NCI-H2029 treated with DMSO at 0.1 percent for 48 hours (cell line): ENCODE results near the gene CRIP1.

Experiments
- DNase-seq: peaks from one replicate; lab custom pipeline; 2025; lab: John Stamatoyannopoulos, UW

Gene CRIP1

GRCh38 chr14:105492971-105493871, 6.5 kb downstream of the CRIP1 start:
- DNase-seq, result no peak

- no peak for DNase-seq
Measured at GRCh38 chr14:105493921-105494605, 7.4 kb downstream of the CRIP1 start.

DNA sequence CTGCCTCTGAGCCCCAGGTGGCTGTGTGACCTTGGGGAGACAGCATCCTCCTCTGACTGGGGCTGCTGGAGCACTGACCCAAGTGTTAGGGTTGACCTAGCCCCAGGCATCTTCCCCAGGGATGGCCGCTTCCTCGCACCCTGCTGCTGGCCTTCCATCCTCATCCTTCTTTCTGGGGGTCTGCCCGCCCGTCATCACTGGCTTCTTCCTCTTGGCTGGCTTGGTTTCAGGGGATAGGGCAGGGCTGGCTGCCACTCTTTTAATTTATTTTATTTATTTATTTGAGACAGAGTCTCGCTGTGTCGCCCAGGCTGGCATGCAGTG, 7.9 kb downstream of the CRIP1 start:
- DNase-seq, result no peak

GRCh38 chr14:105495101-105495989, 8.7 kb downstream of the CRIP1 start:
- no peak for DNase-seq

- no peak for DNase-seq
Measured at GRCh38 chr14:105495990-105496830, 9.5 kb downstream of the CRIP1 start.

- no peak for DNase-seq
Measured at GRCh38 chr14:105496831-105497591, 10.3 kb downstream of the CRIP1 start.

DNA sequence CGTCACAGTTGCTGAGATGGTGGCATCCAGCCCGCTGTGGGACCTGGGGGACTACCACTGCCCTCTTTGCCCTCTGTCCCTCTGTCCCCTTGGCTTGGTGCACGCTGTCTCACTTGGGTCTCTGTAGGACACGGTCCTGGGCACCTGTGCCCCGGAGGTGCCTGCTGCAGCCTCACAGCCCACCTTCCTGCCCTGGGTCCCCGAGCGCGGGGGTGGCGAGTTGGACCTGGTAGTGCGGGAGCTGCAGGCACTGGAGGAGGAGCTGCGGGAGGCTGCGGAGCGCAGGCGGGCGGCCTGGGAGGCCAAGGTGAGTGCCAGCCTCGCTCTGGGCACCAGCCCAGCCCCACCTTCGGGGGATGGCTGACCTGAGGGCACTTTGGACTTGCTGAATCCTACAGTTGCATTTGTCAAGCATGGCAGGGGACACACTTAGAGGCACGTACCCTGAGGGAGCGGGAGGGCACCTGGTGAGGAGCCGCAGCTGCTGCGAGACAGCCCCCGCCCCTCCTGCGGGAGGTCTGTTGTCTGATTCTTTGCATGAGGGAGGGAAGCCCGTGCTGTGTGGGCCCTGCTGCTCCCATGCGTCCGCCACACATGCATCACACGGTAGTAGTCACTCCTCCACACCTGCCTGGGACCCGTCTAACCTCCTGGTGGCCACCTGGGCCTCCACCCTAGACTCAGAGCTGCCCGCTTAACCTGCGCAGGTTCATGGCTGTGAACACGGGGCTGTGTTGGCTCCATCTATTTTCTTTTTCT, 11.2 kb downstream of the CRIP1 start:
- DNase-seq, result no peak

DNA sequence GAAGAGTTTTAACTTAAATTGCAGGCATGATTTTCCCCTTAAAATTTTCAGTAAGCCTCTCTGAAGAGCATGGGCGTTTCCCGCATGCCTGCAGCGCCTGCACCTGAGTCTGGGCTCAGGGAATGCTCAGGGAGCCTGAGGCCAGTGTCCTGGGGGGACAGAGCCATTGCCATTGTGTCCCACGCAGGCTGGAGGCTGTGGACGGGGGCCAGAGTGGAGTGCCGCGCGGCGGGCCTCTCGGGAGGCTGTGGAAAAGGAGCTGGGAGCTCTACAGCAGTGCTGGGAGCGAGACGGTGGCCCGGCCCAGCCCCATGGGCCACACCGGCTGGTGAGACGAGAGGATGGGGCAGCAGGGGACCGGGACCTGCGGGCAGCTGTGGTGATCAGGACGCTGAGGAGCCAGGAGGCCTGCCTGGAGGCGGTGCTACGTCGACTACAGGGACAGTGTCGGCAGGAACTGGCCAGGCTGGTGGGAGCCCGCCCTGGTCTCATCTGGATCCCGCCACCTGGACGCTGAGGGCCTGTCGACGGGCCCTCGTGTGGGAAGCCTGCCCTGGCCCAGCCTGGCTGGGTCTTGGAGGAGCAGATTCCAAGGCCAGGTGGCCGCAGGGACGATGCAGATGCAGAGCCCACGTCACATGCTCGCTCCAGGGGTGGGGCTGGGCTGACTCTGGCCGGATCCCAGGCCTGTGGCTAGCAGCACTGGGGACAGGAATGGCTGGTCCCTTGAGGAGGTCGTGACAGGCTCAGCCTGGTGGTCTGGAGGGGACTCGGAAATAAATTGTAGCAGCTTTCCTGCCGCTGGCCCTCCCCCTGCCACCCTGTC, 12.0 kb downstream of the CRIP1 start:
- no peak for DNase-seq

DNA sequence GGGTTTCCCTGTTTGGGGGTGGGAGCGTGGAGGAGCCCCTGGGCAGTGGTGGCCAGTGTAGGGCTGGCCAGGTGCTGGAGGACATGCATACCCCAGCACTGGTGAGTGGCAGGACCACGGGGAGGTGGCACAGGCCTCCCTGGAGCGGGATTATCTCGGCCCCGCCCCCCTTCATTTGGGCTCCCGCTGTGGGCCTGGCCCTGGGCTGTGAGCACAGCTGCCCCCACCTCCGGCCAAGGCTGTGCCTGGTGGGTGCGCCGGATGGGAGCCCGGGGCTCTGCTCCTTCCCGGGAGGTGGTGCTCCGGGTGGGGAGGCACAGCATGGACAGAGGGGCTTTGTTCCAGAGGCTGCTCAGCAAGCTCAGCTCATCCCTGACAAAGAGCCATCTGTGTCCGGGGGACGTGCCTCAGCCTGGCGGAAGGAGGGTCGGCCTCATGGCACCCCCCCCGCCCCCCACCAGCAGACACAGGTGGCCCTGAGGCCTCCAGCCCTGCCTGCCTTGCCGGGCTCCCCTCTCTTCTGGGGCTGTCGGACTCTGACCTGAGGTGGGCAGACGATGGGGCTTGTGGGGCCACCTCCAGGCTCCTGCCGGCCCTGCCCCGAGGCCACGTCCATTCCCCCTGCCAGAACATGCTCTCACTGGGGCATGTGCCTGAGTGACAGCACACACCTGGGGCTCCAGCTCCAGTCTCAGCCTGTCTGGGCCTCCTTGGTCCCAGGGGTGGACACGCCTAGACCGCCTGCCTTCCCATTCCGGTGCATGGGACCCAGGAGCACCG, 12.8 kb downstream of the CRIP1 start:
- no peak for DNase-seq

GRCh38 chr14:105500036-105500725, 13.5 kb downstream of the CRIP1 start:
- no peak for DNase-seq

DNA sequence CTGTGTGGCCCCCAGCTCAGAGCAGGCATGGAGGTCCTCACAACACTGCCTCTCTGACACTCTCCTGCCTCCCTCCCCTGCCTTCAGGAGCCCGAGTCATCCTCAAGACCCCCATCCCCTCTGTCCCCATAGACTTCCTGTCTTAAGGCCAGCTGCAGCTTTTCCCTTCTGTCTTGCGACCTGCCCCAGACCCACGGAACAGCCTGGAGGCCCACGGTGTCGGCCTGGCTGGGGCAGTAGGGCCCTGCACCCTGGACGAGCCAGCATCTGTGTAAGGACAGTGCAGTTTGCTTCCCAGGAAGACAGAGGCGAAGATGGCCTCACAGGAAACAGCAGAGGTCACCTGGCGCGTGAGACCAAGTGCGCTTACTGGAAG, 14.0 kb downstream of the CRIP1 start:
- DNase-seq, result no peak

DNA sequence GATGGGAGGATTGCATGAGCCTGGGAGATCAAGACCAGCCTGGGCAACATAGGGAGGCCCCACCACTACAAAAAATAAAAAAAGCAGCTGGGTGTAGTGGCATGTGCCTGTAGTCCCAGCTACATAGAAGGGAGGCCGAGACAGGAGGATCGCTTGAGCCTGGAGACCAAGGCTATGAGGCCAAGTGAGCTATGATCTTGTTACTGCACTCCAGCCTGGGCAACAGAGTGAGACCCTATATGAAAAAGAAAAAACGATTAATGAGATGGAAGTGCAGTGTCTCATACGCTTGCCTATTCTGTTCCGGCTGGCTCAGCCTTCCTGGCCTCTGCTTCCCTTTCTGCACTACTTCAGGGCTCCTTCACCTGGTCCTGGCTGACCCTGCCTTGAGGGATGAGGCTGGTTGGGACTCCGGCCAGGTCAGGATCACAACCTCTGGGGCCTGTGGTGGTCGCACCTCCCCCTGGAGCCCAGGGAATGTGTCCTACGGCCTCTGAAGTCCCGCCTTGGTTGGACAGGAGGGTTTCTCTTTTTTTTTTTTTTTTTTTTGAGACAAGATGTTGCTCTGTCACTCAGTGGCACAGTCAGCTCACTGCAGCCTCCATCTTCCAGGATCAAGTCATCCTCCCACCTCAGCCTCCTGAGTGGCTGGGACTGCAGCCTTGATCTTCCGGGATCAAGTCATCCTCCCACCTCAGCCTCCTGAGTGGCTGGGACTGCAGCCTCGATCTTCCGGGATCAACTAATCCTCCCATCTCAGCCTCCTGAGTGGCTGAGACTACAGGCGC, 15.0 kb downstream of the CRIP1 start:
- DNase-seq, result no peak

DNA sequence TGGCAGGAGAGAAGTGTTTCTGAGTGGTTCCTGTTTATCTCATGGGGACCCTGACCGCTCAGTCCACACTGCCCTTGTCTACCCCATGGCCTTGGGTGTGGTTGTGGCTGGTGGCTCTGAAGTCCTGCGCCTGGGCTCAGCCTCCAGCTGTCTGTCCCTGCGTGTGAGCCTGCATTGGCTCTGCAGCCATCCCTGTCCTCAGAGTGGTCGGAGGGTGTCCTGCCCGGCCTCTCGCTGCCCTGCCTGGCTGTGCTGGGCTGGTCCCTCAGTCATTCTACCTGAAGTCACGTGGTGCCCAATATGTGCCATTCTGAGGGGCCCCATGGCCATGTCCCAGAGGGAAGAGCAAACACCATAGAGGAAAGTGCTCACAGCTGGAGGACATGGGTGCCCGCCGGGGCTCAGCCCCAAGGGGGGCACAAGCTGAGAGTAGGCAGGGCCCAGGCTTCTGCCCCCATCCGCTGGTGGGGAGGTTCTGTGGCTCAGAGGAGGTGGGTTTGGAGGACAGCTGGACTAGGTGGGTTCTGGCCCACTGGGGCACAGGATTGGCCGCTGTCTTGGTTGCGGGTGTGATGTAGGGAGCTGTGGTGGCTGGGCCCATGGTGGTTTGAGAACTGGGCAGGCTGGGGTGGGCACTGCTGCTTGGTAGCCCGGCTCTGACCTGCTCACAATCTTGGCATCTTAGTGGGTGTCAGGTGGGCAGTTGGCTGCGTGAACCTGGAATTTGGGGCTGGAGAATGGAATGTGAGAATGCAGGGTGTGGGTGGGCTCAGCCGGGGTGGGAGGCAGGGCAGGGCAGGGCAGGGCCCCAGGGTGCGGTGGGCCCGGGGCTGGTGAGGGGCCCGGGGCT, 16.0 kb downstream of the CRIP1 start:
- DNase-seq, result no peak

GRCh38 chr14:105503296-105503640, 16.6 kb downstream of the CRIP1 start:
- no peak for DNase-seq

DNA sequence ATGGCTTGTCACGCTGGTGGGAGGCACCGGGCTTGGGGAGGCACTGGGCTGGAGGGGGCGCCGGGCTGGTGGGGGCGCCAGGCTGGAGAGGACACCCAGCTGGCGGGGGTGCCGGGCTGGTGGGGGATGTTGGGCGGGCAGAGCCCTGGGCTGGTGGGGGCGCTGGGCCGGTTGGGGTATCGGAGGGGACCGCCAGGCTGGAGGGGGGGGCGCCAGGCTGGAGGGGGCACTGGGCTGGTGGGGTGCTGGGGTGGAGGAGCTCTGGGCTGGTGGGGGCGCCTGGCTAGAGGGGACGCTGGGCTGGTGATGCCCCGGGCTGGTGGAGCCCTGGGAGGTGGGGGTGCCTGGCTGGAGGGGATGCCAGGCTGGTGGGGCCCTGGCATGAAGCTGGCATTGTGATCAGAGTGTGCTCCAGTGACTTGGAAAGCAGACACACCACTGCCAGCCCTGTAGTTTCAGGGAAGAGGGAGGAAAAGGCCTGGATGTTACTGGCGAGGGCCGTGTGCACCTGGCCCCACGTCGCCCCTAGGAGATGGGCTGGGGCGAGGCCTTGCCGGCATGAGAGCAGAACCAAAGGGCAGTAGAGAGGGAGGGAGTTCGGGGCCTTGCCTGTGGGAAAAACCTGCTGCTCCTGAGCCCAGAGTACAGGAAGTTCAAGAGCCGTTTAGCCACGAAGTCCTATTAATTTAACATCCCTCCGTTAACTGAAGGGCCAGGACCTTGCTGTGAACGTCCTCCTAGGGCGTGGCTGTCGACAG, 17.4 kb downstream of the CRIP1 start:
- no peak for DNase-seq
